OCI-LY3 (cell line): ENCODE measurements around the gene TET2.

Experiments used
- H2AFZ ChIP-seq: fragments of 200-600, 300-600 bp; shearing (Covaris generic); 2 replicates; pipeline ENCODE4 v1.6.0; 2014; ENCODE audit warnings: antibody characterized with exemption, low read depth, low read length
- H3K27ac ChIP-seq: fragments of 200-600, 300-600 bp; sonication (generic); 2 replicates; pipeline ENCODE4 v1.5.1; 2014; ENCODE audit warnings: mild to moderate bottlenecking, low read length, moderate library complexity, mixed read lengths
- H3K27me3 ChIP-seq: fragments of 200-600, 300-600 bp; sonication (generic); 2 replicates; pipeline ENCODE4 v1.6.1; 2014; ENCODE audit warnings: low read depth, low read length, mixed read lengths
- H3K36me3 ChIP-seq: fragments of 200-600, 300-600 bp; sonication (generic); replicated peaks from 2 replicates; pipeline ENCODE3; 2014; ENCODE audit warnings: low read depth, low read length, mixed read lengths
- H3K4me1 ChIP-seq: fragments of 300-600, 200-600 bp; sonication (generic); 2 replicates; pipeline ENCODE4 v1.6.1; 2014; ENCODE audit warnings: low read length, mixed read lengths
- H3K4me2 ChIP-seq: fragments of 200-600, 300-600 bp; sonication (generic); 2 replicates; pipeline ENCODE4 v1.6.1; 2014; ENCODE audit warnings: low read length, mixed read lengths
- H3K4me3 ChIP-seq: fragments of 300-600, 200-600 bp; sonication (generic); 2 replicates; pipeline ENCODE4 v1.5.1; 2014; ENCODE audit warnings: antibody characterized with exemption, mild to moderate bottlenecking, low read length, moderate library complexity
- H3K79me2 ChIP-seq: fragments of 300-600, 200-600 bp; shearing (Covaris generic); 2 replicates; pipeline ENCODE4 v1.6.1; 2014; ENCODE audit warnings: mild to moderate bottlenecking, low read length, mixed read lengths
- H3K9ac ChIP-seq: fragments of 300-600, 200-600 bp; shearing (Covaris generic); 2 replicates; pipeline ENCODE4 v1.6.0; 2014; ENCODE audit warnings: mild to moderate bottlenecking, low read length, moderate library complexity
- H3K9me3 ChIP-seq: fragments of 200-600, 300-600 bp; shearing (Covaris generic); 2 replicates; pipeline ENCODE4 v1.6.1; 2014; ENCODE audit warnings: low read length, mixed read lengths; ENCODE audit not compliant: insufficient read depth
- H4K20me1 ChIP-seq: fragments of 200-600, 300-600 bp; sonication (generic); 2 replicates; pipeline ENCODE4 v1.6.1; 2016; ENCODE audit warnings: low read length, mixed read lengths; ENCODE audit not compliant: insufficient read depth
- EZH2phosphoT487 ChIP-seq: fragments of 200-600 bp; shearing (Covaris generic); IDR thresholded peaks from 2 replicates; pipeline ENCODE4 v1.6.1; 2018; ENCODE audit warnings: antibody characterized with exemption, mixed run types, low read depth
- TF ChIP-seq, protein P1 (sequence below): fragments of 200-600, 300-600 bp; sonication (generic); IDR thresholded peaks from 2 replicates; pipeline ENCODE4 v1.5.1; 2014; ENCODE audit warnings: antibody characterized with exemption, low read length, low read depth

The TET2 gene

GRCh38 chr4:105162123-105162796 lies 15.6 kb downstream of the TET2 start:
- Histone ChIP-seq H3K79me2 (peaks cover 45% of the 10 kb centered on the region), H3K9me3 (no peaks in the 10 kb centered on the region), H3K9ac (no peak overlapping the region), H3K36me3 (no peaks in the 10 kb centered on the region), H3K4me2 (no peak overlapping the region), H4K20me1 (peaks cover 37% of the 10 kb centered on the region; the same call in 1 of the 2 replicates), H3K4me1 (peaks cover 14% of the 10 kb centered on the region), H3K27me3 (no peaks in the 10 kb centered on the region), H3K27ac (no peak overlapping the region), H2AFZ (no peak overlapping the region), H3K4me3 (no peak overlapping the region)
- TF ChIP-seq, protein P1, sequence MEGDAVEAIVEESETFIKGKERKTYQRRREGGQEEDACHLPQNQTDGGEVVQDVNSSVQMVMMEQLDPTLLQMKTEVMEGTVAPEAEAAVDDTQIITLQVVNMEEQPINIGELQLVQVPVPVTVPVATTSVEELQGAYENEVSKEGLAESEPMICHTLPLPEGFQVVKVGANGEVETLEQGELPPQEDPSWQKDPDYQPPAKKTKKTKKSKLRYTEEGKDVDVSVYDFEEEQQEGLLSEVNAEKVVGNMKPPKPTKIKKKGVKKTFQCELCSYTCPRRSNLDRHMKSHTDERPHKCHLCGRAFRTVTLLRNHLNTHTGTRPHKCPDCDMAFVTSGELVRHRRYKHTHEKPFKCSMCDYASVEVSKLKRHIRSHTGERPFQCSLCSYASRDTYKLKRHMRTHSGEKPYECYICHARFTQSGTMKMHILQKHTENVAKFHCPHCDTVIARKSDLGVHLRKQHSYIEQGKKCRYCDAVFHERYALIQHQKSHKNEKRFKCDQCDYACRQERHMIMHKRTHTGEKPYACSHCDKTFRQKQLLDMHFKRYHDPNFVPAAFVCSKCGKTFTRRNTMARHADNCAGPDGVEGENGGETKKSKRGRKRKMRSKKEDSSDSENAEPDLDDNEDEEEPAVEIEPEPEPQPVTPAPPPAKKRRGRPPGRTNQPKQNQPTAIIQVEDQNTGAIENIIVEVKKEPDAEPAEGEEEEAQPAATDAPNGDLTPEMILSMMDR = no peak
- TF ChIP-seq EZH2phosphoT487 = no peak

DNA sequence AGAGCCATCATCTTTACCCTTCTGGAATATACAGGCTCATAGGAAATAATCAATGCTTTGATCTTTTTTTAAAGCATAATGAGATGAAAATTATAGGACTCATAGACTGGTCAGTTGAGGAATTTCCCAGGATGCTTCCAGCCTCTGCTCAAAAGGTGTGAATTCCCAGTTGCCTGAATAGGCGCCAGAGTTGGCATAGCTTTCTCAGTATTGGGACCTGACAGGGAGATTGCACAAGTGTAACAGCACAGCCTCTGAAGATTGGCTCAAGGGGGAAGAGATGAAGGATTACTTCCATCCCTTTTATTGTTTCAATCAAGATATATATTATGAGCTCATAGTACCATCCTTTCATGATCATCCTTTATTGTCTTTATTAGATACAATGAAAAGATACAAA lies 17.9 kb downstream of the TET2 start:
- Histone ChIP-seq H3K27me3 (no peaks in the 10 kb centered on the region), H3K79me2 (peaks cover 40% of the 10 kb centered on the region), H3K4me1 (peaks cover 14% of the 10 kb centered on the region)

DNA sequence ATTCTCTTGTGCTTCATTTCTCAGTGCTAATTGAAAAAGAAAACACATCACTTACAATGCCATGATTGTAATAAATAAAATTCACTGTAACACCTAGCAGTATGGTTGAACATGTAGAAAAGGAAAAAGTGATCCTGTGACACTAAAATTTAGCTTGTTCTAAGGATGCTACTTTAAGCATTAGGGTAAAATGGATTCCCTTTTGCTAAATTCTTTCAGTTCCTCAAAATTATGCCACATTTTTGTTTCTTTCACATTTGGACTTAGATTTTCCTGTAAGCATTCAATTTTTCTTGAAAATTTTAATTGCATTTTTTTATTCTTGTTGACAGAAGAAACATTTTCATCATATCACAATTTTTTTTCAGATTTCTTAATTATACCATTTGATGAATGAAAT lies 19.4 kb downstream of the TET2 start:
- Histone ChIP-seq H3K36me3 (peaks cover 6% of the 10 kb centered on the region), H3K4me3 (no peak overlapping the region), H3K9me3 (no peaks in the 10 kb centered on the region), H3K27me3 (no peaks in the 10 kb centered on the region), H3K9ac (no peak overlapping the region), H3K4me2 (0 out of 2 replicates have a peak overlapping the region, but pooled peaks have one; percentile 15), H3K4me1 (peaks cover 14% of the 10 kb centered on the region), H4K20me1 (peaks cover 35% of the 10 kb centered on the region; the same call in 1 of the 2 replicates), H2AFZ (no peak overlapping the region), H3K79me2 (peaks cover 50% of the 10 kb centered on the region), H3K27ac (no peak overlapping the region)
- TF ChIP-seq, protein P1 = no peak
- no peak for TF ChIP-seq EZH2phosphoT487

More for the DNA sequence above, 17.9 kb downstream of the TET2 start:
- Histone ChIP-seq H4K20me1 (peaks cover 30% of the 10 kb centered on the region; the same call in 1 of the 2 replicates), H3K9me3 (no peaks in the 10 kb centered on the region), H3K4me3 (no peak overlapping the region), H2AFZ (no peak overlapping the region), H3K27ac (no peak overlapping the region), H3K36me3 (peaks cover 3% of the 10 kb centered on the region), H3K9ac (no peak overlapping the region), H3K4me2 (no peak overlapping the region)
- TF ChIP-seq, protein P1 = no peak
- no peak for TF ChIP-seq EZH2phosphoT487

DNA sequence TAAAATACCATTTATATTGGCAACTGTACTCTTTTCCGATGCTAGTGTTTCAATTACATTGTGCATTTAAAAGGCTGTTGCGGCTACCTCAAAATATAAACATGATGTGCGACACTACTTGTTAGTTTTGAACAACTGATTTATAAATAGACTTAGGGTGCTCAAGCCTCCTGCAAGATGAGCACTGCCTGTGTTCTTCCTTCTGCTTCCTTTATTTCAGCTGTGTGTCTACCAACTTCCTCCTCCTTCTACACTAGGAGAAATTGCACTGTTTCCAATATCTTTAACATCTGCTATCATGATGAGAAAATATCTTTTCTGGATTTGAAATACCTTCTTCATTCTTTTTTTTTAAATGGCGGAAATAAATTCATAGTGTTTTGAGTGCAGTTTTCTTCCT lies 24.0 kb downstream of the TET2 start:
- H3K4me1 ChIP-seq = peaks cover 11% of the 10 kb centered on the region
- TF ChIP-seq, protein P1 = no peak
- TF ChIP-seq EZH2phosphoT487 = no peak
- H3K4me2 ChIP-seq = no peak overlapping the region
- no peak overlapping the region for H3K4me3 ChIP-seq
- peaks cover 11% of the 10 kb centered on the region; the same call in 1 of the 2 replicates for H4K20me1 ChIP-seq
- H3K9me3 ChIP-seq = no peaks in the 10 kb centered on the region
- no peak overlapping the region for H3K27ac ChIP-seq
- H3K27me3 ChIP-seq = no peaks in the 10 kb centered on the region
- peaks cover 35% of the 10 kb centered on the region for H3K79me2 ChIP-seq
- no peak overlapping the region for H3K9ac ChIP-seq
- H3K36me3 ChIP-seq = peaks cover 14% of the 10 kb centered on the region
- H2AFZ ChIP-seq = no peak overlapping the region
